OCI-LY3 (cell line): ENCODE measurements around the gene TRAF3IP3.

Experiments
- H2AFZ ChIP-seq: fragments of 200-600, 300-600 bp; shearing (Covaris generic); 2 replicates; pipeline ENCODE4 v1.6.0; 2014; ENCODE audit warnings: antibody characterized with exemption, low read depth, low read length
- H3K27ac ChIP-seq: fragments of 200-600, 300-600 bp; sonication (generic); 2 replicates; pipeline ENCODE4 v1.5.1; 2014; ENCODE audit warnings: mild to moderate bottlenecking, low read length, moderate library complexity, mixed read lengths
- H3K27me3 ChIP-seq: fragments of 200-600, 300-600 bp; sonication (generic); 2 replicates; pipeline ENCODE4 v1.6.1; 2014; ENCODE audit warnings: low read depth, low read length, mixed read lengths
- H3K36me3 ChIP-seq: fragments of 200-600, 300-600 bp; sonication (generic); replicated peaks from 2 replicates; pipeline ENCODE3; 2014; ENCODE audit warnings: low read depth, low read length, mixed read lengths
- H3K4me1 ChIP-seq: fragments of 300-600, 200-600 bp; sonication (generic); 2 replicates; pipeline ENCODE4 v1.6.1; 2014; ENCODE audit warnings: low read length, mixed read lengths
- H3K4me2 ChIP-seq: fragments of 200-600, 300-600 bp; sonication (generic); 2 replicates; pipeline ENCODE4 v1.6.1; 2014; ENCODE audit warnings: low read length, mixed read lengths
- H3K4me3 ChIP-seq: fragments of 300-600, 200-600 bp; sonication (generic); 2 replicates; pipeline ENCODE4 v1.5.1; 2014; ENCODE audit warnings: antibody characterized with exemption, mild to moderate bottlenecking, low read length, moderate library complexity
- H3K79me2 ChIP-seq: fragments of 300-600, 200-600 bp; shearing (Covaris generic); 2 replicates; pipeline ENCODE4 v1.6.1; 2014; ENCODE audit warnings: mild to moderate bottlenecking, low read length, mixed read lengths
- H3K9ac ChIP-seq: fragments of 300-600, 200-600 bp; shearing (Covaris generic); 2 replicates; pipeline ENCODE4 v1.6.0; 2014; ENCODE audit warnings: mild to moderate bottlenecking, low read length, moderate library complexity
- H3K9me3 ChIP-seq: fragments of 200-600, 300-600 bp; shearing (Covaris generic); 2 replicates; pipeline ENCODE4 v1.6.1; 2014; ENCODE audit warnings: low read length, mixed read lengths; ENCODE audit not compliant: insufficient read depth
- H4K20me1 ChIP-seq: fragments of 200-600, 300-600 bp; sonication (generic); 2 replicates; pipeline ENCODE4 v1.6.1; 2016; ENCODE audit warnings: low read length, mixed read lengths; ENCODE audit not compliant: insufficient read depth
- EZH2phosphoT487 ChIP-seq: fragments of 200-600 bp; shearing (Covaris generic); IDR thresholded peaks from 2 replicates; pipeline ENCODE4 v1.6.1; 2018; ENCODE audit warnings: antibody characterized with exemption, mixed run types, low read depth
- TF ChIP-seq, protein P1 (sequence below): fragments of 200-600, 300-600 bp; sonication (generic); IDR thresholded peaks from 2 replicates; pipeline ENCODE4 v1.5.1; 2014; ENCODE audit warnings: antibody characterized with exemption, low read length, low read depth

The TRAF3IP3 gene

GRCh38 chr1:209819058-209819457 lies 63.2 kb downstream of the TRAF3IP3 start:
- TF ChIP-seq, protein P1, sequence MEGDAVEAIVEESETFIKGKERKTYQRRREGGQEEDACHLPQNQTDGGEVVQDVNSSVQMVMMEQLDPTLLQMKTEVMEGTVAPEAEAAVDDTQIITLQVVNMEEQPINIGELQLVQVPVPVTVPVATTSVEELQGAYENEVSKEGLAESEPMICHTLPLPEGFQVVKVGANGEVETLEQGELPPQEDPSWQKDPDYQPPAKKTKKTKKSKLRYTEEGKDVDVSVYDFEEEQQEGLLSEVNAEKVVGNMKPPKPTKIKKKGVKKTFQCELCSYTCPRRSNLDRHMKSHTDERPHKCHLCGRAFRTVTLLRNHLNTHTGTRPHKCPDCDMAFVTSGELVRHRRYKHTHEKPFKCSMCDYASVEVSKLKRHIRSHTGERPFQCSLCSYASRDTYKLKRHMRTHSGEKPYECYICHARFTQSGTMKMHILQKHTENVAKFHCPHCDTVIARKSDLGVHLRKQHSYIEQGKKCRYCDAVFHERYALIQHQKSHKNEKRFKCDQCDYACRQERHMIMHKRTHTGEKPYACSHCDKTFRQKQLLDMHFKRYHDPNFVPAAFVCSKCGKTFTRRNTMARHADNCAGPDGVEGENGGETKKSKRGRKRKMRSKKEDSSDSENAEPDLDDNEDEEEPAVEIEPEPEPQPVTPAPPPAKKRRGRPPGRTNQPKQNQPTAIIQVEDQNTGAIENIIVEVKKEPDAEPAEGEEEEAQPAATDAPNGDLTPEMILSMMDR = no peak
- no peak for TF ChIP-seq EZH2phosphoT487

GRCh38 chr1:209820986-209821385 lies 65.1 kb downstream of the TRAF3IP3 start:
- H3K79me2 ChIP-seq = no peaks in the 10 kb centered on the region
- H3K27ac ChIP-seq = no peak overlapping the region
- H3K27me3 ChIP-seq = peaks cover 22% of the 10 kb centered on the region
- TF ChIP-seq, protein P1 = no peak
- no peak for TF ChIP-seq EZH2phosphoT487
- peaks cover 11% of the 10 kb centered on the region; the same call in 1 of the 2 replicates for H3K4me1 ChIP-seq
- H3K9ac ChIP-seq = no peak overlapping the region
- H3K4me2 ChIP-seq = no peak overlapping the region
- H3K36me3 ChIP-seq = no peaks in the 10 kb centered on the region
- H3K4me3 ChIP-seq = no peak overlapping the region
- H4K20me1 ChIP-seq = no peaks in the 10 kb centered on the region
- H3K9me3 ChIP-seq = no peaks in the 10 kb centered on the region
- no peak overlapping the region for H2AFZ ChIP-seq

More at GRCh38 chr1:209819058-209819457, 63.2 kb downstream of the TRAF3IP3 start:
- no peak overlapping the region for H3K4me3 ChIP-seq
- no peaks in the 10 kb centered on the region for H3K79me2 ChIP-seq
- no peaks in the 10 kb centered on the region for H3K36me3 ChIP-seq
- H3K27ac ChIP-seq = no peak overlapping the region
- H3K9me3 ChIP-seq = no peaks in the 10 kb centered on the region
- no peaks in the 10 kb centered on the region for H4K20me1 ChIP-seq
- no peak overlapping the region for H3K4me2 ChIP-seq
- H3K4me1 ChIP-seq = peaks cover 11% of the 10 kb centered on the region; the same call in 1 of the 2 replicates
- H3K9ac ChIP-seq = no peak overlapping the region
- H2AFZ ChIP-seq = no peak overlapping the region
- peaks cover 22% of the 10 kb centered on the region for H3K27me3 ChIP-seq

DNA sequence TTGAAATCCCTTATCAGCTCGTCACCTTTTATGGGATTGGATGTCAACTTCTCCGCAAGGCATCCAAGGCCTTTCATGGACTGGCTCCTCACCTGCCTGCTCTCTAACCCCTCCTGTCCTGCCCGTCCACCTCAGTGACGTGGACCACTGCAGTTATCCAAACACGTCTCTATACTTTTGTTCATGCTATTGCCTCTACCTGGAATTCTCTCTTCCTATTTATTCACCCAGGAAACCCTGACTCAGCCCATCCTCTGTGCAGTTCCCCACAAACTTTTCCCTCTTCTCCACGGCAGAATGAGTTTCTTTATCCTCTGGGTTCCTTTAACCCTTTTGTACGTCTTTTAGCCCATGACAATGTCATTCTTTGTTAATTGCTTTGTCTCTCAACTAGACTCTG lies 66.9 kb downstream of the TRAF3IP3 start:
- H3K36me3 ChIP-seq = no peaks in the 10 kb centered on the region
- H3K27me3 ChIP-seq = peaks cover 22% of the 10 kb centered on the region
- no peaks in the 10 kb centered on the region for H3K79me2 ChIP-seq
- peak overlapping the region; percentile 73 for H3K4me2 ChIP-seq
- H2AFZ ChIP-seq = peak overlapping the region; percentile 96
- H3K4me3 ChIP-seq = peak overlapping the region; percentile 59
- H4K20me1 ChIP-seq = no peaks in the 10 kb centered on the region
- no peaks in the 10 kb centered on the region for H3K9me3 ChIP-seq
- TF ChIP-seq EZH2phosphoT487 = no peak
- TF ChIP-seq, protein P1 = no peak
- H3K27ac ChIP-seq = no peak overlapping the region
- H3K4me1 ChIP-seq = peaks cover 16% of the 10 kb centered on the region
- no peak overlapping the region for H3K9ac ChIP-seq

DNA sequence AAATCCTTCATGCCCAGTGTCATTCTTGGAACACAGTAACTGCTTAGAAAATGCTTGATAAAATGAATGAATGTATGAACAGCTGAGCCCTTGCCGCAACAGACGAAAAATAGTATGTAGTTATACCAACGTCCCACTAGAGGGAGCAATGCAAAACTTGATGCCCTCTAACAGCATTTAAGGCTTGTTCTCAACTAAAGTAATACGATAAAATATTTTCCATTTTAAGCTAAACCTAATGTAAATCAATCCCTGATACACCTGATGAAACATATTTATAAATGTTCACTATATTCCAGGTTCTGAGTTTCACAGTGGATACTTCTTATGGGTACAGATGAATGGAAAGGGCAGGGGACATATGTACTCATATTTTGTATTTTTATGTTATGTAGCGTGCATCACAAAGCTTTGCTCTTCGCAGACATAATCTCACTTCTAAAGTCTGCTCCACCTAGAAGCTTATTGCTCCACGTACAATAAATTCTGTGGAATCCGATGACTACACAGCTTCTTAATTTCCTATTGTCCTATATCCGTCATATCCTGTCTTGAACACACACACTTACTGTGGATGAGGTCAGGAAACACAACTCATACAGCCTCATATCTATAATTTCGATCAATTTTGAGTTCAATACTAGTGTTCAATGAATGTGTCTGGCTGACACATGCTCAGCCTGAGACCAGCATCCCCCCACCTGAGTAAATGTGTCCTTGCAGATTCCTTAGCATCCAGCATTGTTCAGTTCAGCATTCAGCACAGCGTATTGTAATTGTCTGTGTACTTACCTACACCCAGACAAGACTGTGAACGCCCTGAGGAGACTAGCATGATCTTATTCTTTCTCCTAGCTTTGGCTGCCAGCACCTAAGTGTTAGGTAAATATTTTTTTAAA lies 67.5 kb downstream of the TRAF3IP3 start:
- Histone ChIP-seq H3K9ac (peak overlapping the region; percentile 7; the same call in 1 of the 2 replicates), H3K4me2 (peak overlapping the region; percentile 73), H3K27me3 (peaks cover 22% of the 10 kb centered on the region), H3K79me2 (peaks cover 6% of the 10 kb centered on the region), H4K20me1 (no peaks in the 10 kb centered on the region), H3K4me3 (peak overlapping the region; percentile 59), H3K9me3 (no peaks in the 10 kb centered on the region), H3K27ac (no peak overlapping the region), H3K36me3 (no peaks in the 10 kb centered on the region), H2AFZ (peak overlapping the region; percentile 96), H3K4me1 (peaks cover 16% of the 10 kb centered on the region)
- TF ChIP-seq, protein P1 = peak; percentile 90
- no peak for TF ChIP-seq EZH2phosphoT487
